WTC11 (cell line): ENCODE results near the gene KDM2B. TPM values are rescaled to one million over a fixed set of nuclear protein-coding genes. Genes with fewer than 3 reads are reported as not detected.

Source experiments
- ATAC-seq: fragments of 200-7000 bp; cut with Tn5 transposase; 2 replicates; pipeline ENCODE4 v1.10.0; 2021; ENCODE audit warnings: mild to moderate bottlenecking, moderate library complexity
- CTCF ChIA-PET: fragments of 300-600 bp; sonication (Branson Sonifier 250); formaldehyde crosslinking; loops from one replicate; lab custom pipeline; 2021; ENCODE audit warnings: antibody characterized with exemption; lab: Charles Lee
- POLR2A ChIA-PET: fragments of 350-600 bp; sonication (Branson Sonifier 250); formaldehyde crosslinking; loops from one replicate; lab custom pipeline; 2021; ENCODE audit warnings: antibody characterized with exemption; lab: Charles Lee
- DNase-seq: peaks from one replicate; pipeline ENCODE4 v3.0.0; 2021; ENCODE audit warnings: low spot score
- H3K27ac Mint-ChIP-seq: 2 replicates; pipeline ENCODE4 v1.8.0; 2021; ENCODE audit warnings: mixed read lengths
- H3K27me3 Mint-ChIP-seq: 2 replicates; pipeline ENCODE4 v1.8.0; 2021; ENCODE audit warnings: low read depth, mild to moderate bottlenecking, moderate library complexity, mixed read lengths
- H3K36me3 Mint-ChIP-seq: 2 replicates; pipeline ENCODE4 v1.8.0; 2021; ENCODE audit warnings: mixed read lengths
- H3K4me1 Mint-ChIP-seq: 2 replicates; pipeline ENCODE4 v1.8.0; 2022; ENCODE audit warnings: mixed read lengths
- H3K4me3 Mint-ChIP-seq: 2 replicates; pipeline ENCODE4 v1.8.0; 2021; ENCODE audit warnings: mild to moderate bottlenecking, moderate library complexity, mixed read lengths
- H3K9me3 Mint-ChIP-seq: 2 replicates; pipeline ENCODE4 v1.8.0; 2021; ENCODE audit warnings: mixed read lengths
- ATF1 ChIP-seq: sonication (generic); formaldehyde crosslinking; IDR thresholded peaks from 2 replicates; pipeline ENCODE4 v1.8.1; 2023; ENCODE audit warnings: mild to moderate bottlenecking, moderate library complexity, missing genetic modification reagents
- ATF3 ChIP-seq: sonication (generic); formaldehyde crosslinking; conservative IDR thresholded peaks from 2 replicates; pipeline ENCODE4 v1.8.1; 2022; ENCODE audit warnings: mild to moderate bottlenecking, missing genetic modification reagents
- CDX4 ChIP-seq: fragments of 250-450 bp; sonication (Bioruptor Pico); IDR thresholded peaks from 2 replicates; pipeline ENCODE4 v1.9.0; 2021; ENCODE audit warnings: moderate library complexity, mild to moderate bottlenecking, inconsistent platforms, borderline replicate concordance
- ELF4 ChIP-seq: sonication (generic); formaldehyde crosslinking; IDR thresholded peaks from 2 replicates; pipeline ENCODE4 v1.8.1; 2022; ENCODE audit warnings: low read depth, mild to moderate bottlenecking, moderate library complexity, missing genetic modification reagents
- FOXJ3 ChIP-seq: sonication (generic); formaldehyde crosslinking; IDR thresholded peaks from 2 replicates; pipeline ENCODE4 v1.9.0; 2021; ENCODE audit warnings: missing genetic modification reagents, mild to moderate bottlenecking, borderline replicate concordance
- KAT7 ChIP-seq: sonication (generic); formaldehyde crosslinking; IDR thresholded peaks from 2 replicates; pipeline ENCODE4 v1.8.1; 2023; ENCODE audit warnings: missing genetic modification reagents, mild to moderate bottlenecking, borderline replicate concordance
- NFATC4 ChIP-seq: fragments of 250-450 bp; sonication (Bioruptor Pico); IDR thresholded peaks from 2 replicates; pipeline ENCODE4 v1.9.0; 2021; ENCODE audit warnings: mild to moderate bottlenecking
- NFE2L1 ChIP-seq: sonication (generic); formaldehyde crosslinking; IDR thresholded peaks from 2 replicates; pipeline ENCODE4 v1.8.1; 2023; ENCODE audit warnings: missing genetic modification reagents
- PRDM15 ChIP-seq: sonication (generic); formaldehyde crosslinking; IDR thresholded peaks from 2 replicates; pipeline ENCODE4 v1.8.0; 2022; ENCODE audit warnings: missing genetic modification reagents
- SMAD4 ChIP-seq: sonication (generic); formaldehyde crosslinking; IDR thresholded peaks from 2 replicates; pipeline ENCODE4 v1.8.0; 2022; ENCODE audit warnings: mild to moderate bottlenecking, missing genetic modification reagents
- TCF7 ChIP-seq: sonication (generic); formaldehyde crosslinking; IDR thresholded peaks from 2 replicates; pipeline ENCODE4 v1.8.0; 2022; ENCODE audit warnings: mild to moderate bottlenecking, low read depth, missing genetic modification reagents, moderate library complexity
- ZNF671 ChIP-seq: fragments of 250-450 bp; sonication (Bioruptor Pico); IDR thresholded peaks from 2 replicates; pipeline ENCODE4 v1.8.0; 2021; ENCODE audit warnings: mild to moderate bottlenecking
- total RNA-seq: library from RNA; stranded (reverse); gene quantifications from 3 replicates; pipeline ENCODE4 v1.2.3, GENCODE V29; 2021
- TF ChIP-seq, protein P1 (sequence below): sonication (generic); formaldehyde crosslinking; IDR thresholded peaks from 2 replicates; pipeline ENCODE4 v1.8.0; 2022; ENCODE audit warnings: mild to moderate bottlenecking, missing genetic modification reagents
- TF ChIP-seq, protein P2 (sequence below): sonication (generic); formaldehyde crosslinking; IDR thresholded peaks from 2 replicates; pipeline ENCODE4 v1.8.0; 2022; ENCODE audit warnings: mild to moderate bottlenecking, missing genetic modification reagents

The KDM2B gene
- total RNA-seq, 1 experiment from 2014 or later: 147 TPM

DNA sequence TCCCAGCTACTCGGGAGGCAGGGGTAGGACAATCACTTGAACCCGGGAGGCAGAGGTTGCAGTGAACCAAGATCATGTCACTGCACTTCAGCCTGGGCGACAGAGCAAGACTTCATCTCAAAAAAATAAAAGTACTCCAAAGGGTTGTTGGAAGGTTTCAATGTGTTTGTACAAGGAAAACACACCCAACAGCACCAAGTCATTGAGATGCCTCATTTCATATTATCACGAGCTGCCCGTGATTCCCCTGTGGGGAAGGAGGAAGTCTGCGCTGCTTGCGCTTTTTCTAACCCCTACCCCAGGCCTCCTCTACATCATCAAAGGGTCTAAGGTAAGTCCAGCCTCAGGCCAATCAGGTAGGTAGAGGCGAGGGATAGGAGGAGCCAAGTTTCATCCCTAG is 73.6 kb downstream of the KDM2B start:
- no peaks in the 10 kb centered on the region for H3K9me3 Mint-ChIP-seq
- no peaks in the 10 kb centered on the region for H3K27me3 Mint-ChIP-seq
- H3K4me3 Mint-ChIP-seq: no peak overlapping the region
- DNase-seq: no peak
- H3K36me3 Mint-ChIP-seq: peaks cover 50% of the 10 kb centered on the region
- H3K4me1 Mint-ChIP-seq: no peaks in the 10 kb centered on the region
- ATAC-seq: no peak
- CTCF ChIA-PET: interaction anchor here (0.6 kb wide), 2 partner anchors 20 to 130 kb away, joined by 3 read pairs; no protein-coding TSS in a partner anchor
- no peak for TF ChIP-seq KAT7
- TF ChIP-seq TCF7 (CRISPR knock-in tag): no peak
- TF ChIP-seq ZNF671 (CRISPR knock-in tag): no peak
- no peak for TF ChIP-seq ATF3 (CRISPR knock-in tag)
- TF ChIP-seq, protein P1, sequence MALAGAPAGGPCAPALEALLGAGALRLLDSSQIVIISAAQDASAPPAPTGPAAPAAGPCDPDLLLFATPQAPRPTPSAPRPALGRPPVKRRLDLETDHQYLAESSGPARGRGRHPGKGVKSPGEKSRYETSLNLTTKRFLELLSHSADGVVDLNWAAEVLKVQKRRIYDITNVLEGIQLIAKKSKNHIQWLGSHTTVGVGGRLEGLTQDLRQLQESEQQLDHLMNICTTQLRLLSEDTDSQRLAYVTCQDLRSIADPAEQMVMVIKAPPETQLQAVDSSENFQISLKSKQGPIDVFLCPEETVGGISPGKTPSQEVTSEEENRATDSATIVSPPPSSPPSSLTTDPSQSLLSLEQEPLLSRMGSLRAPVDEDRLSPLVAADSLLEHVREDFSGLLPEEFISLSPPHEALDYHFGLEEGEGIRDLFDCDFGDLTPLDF (CRISPR knock-in tag): no peak
- TF ChIP-seq NFE2L1 (CRISPR knock-in tag): no peak
- no peak for TF ChIP-seq ATF1 (CRISPR knock-in tag)
- TF ChIP-seq CDX4 (CRISPR knock-in tag): no peak
- H3K27ac Mint-ChIP-seq: no peak overlapping the region
- POLR2A ChIA-PET: no interaction called here

DNA sequence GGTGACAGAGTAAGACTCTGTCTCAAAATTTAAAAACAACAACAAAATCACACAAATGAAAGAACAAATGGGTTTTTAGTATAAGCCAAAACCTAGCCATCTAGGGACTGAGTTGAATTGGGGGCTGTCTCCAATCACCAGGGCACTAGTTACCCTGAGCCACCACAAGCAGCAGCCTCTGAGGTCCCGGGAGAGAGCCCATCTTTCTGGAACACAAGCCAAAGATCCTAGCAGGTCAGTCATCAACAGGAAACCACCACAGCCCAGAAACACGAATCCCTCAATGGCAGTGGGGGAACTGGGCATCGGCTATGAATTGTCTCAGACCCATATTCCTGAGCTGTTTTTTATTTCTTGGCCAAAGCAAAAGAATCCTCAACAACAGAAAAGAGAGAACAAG is 75.3 kb downstream of the KDM2B start:
- CTCF ChIA-PET: interaction anchor here (1.9 kb wide), 1 partner anchor 11 kb away, joined by 4 read pairs; no protein-coding TSS in a partner anchor
- H3K27ac Mint-ChIP-seq: peak overlapping the region; percentile 84; the same call in 1 of the 2 replicates

DNA sequence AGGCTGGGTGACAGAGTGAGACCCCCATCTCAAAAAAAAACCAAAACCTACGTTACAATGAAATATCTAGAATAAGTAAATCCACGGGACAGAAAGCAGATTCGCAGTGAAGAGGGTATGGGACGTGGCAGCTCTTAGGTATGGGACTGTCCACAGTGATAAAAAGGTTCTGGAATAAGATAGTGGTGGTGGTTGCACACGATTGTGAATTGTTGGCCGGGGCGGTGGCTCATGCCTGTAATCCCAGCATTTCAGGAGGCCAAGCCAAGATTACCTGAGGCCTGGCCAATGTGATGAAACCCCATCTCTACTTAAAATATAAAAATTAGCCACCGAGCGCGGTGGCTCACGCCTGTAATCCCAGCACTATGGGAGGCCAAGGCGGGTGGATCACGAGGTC is 76.3 kb downstream of the KDM2B start:
- H3K4me3 Mint-ChIP-seq: no peak overlapping the region
- no peaks in the 10 kb centered on the region for H3K27me3 Mint-ChIP-seq

More for the DNA sequence above, 75.3 kb downstream of the KDM2B start:
- H3K9me3 Mint-ChIP-seq: no peaks in the 10 kb centered on the region
- H3K4me1 Mint-ChIP-seq: peaks cover 2% of the 10 kb centered on the region
- no peak for ATAC-seq
- H3K36me3 Mint-ChIP-seq: peaks cover 48% of the 10 kb centered on the region
- DNase-seq: no peak
- no peak overlapping the region for H3K4me3 Mint-ChIP-seq
- no peak for TF ChIP-seq SMAD4 (CRISPR knock-in tag)
- TF ChIP-seq PRDM15 (CRISPR knock-in tag): no peak
- no peak for TF ChIP-seq ZNF671 (CRISPR knock-in tag)
- POLR2A ChIA-PET: no interaction called here
- H3K27me3 Mint-ChIP-seq: no peaks in the 10 kb centered on the region

More for the DNA sequence above, 76.3 kb downstream of the KDM2B start:
- peaks cover 8% of the 10 kb centered on the region for H3K4me1 Mint-ChIP-seq
- CTCF ChIA-PET: interaction anchor here (0.7 kb wide), 1 partner anchor 15 kb away, joined by 4 read pairs; no protein-coding TSS in a partner anchor
- TF ChIP-seq ATF1 (CRISPR knock-in tag): no peak
- TF ChIP-seq, protein P2, sequence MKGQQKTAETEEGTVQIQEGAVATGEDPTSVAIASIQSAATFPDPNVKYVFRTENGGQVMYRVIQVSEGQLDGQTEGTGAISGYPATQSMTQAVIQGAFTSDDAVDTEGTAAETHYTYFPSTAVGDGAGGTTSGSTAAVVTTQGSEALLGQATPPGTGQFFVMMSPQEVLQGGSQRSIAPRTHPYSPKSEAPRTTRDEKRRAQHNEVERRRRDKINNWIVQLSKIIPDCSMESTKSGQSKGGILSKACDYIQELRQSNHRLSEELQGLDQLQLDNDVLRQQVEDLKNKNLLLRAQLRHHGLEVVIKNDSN (CRISPR knock-in tag): no peak
- no peak for TF ChIP-seq ZNF671 (CRISPR knock-in tag)
- TF ChIP-seq NFATC4 (CRISPR knock-in tag): no peak
- TF ChIP-seq FOXJ3 (CRISPR knock-in tag): no peak
- TF ChIP-seq ELF4: no peak
- TF ChIP-seq, all 79 proteins: peak for 0
- Mint-ChIP-seq H3K36me3 (peaks cover 40% of the 10 kb centered on the region), H3K9me3 (no peaks in the 10 kb centered on the region), H3K27ac (no peak overlapping the region)
- POLR2A ChIA-PET: no interaction called here
- ATAC-seq (no peak), DNase-seq (no peak)
